ENCODE results near the gene CAMK4.

DNA sequence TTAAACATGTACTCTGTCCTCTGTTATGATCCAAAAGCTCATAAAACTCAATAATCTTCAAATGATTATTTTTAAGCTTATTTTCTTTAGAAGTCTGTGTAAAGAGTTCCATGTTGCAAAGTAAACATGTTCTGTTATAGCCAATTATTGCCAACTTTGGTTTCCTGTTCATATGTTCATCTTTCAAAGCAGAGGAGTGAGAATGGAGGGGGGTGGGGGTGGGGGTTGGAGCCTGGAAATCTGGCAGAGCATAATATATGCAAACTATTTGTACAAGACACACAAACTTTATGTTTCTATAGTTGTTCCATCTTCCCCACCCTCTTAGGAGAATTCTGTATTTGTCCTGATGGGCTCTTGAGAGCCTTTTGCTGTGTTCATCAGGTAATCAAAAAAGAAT is 153.1 kb downstream of the CAMK4 start:
- TF ChIP-seq, protein P1, sequence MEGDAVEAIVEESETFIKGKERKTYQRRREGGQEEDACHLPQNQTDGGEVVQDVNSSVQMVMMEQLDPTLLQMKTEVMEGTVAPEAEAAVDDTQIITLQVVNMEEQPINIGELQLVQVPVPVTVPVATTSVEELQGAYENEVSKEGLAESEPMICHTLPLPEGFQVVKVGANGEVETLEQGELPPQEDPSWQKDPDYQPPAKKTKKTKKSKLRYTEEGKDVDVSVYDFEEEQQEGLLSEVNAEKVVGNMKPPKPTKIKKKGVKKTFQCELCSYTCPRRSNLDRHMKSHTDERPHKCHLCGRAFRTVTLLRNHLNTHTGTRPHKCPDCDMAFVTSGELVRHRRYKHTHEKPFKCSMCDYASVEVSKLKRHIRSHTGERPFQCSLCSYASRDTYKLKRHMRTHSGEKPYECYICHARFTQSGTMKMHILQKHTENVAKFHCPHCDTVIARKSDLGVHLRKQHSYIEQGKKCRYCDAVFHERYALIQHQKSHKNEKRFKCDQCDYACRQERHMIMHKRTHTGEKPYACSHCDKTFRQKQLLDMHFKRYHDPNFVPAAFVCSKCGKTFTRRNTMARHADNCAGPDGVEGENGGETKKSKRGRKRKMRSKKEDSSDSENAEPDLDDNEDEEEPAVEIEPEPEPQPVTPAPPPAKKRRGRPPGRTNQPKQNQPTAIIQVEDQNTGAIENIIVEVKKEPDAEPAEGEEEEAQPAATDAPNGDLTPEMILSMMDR (conservative IDR thresholded peaks at IDR 0.05; ENCODE audit: low read depth in 2 of 2) = no peak
- TF ChIP-seq POLR2AphosphoS5 (IDR thresholded peaks at IDR 0.05; ENCODE audit: low read depth) = no peak
- TF ChIP-seq, protein P2, sequence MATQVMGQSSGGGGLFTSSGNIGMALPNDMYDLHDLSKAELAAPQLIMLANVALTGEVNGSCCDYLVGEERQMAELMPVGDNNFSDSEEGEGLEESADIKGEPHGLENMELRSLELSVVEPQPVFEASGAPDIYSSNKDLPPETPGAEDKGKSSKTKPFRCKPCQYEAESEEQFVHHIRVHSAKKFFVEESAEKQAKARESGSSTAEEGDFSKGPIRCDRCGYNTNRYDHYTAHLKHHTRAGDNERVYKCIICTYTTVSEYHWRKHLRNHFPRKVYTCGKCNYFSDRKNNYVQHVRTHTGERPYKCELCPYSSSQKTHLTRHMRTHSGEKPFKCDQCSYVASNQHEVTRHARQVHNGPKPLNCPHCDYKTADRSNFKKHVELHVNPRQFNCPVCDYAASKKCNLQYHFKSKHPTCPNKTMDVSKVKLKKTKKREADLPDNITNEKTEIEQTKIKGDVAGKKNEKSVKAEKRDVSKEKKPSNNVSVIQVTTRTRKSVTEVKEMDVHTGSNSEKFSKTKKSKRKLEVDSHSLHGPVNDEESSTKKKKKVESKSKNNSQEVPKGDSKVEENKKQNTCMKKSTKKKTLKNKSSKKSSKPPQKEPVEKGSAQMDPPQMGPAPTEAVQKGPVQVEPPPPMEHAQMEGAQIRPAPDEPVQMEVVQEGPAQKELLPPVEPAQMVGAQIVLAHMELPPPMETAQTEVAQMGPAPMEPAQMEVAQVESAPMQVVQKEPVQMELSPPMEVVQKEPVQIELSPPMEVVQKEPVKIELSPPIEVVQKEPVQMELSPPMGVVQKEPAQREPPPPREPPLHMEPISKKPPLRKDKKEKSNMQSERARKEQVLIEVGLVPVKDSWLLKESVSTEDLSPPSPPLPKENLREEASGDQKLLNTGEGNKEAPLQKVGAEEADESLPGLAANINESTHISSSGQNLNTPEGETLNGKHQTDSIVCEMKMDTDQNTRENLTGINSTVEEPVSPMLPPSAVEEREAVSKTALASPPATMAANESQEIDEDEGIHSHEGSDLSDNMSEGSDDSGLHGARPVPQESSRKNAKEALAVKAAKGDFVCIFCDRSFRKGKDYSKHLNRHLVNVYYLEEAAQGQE (IDR thresholded peaks at IDR 0.05; ENCODE audit: unreplicated experiment) = no peak
- no peak for TF ChIP-seq EZH2phosphoT487 (IDR thresholded peaks at IDR 0.05; ENCODE audit: unreplicated experiment)
